GM18508 (cell line): ENCODE data around the gene TP53BP2.
"Not testable (repeated sequence)": the region's sequence is repeated elsewhere in the genome, so short reads cannot be mapped to it uniquely, and the experiment has no call there.

Source experiments
- ATAC-seq: cut with Tn5 transposase; IDR thresholded peaks from one replicate; pipeline ENCODE4 v1.9.1; 2021; ENCODE audit warnings: moderate number of reproducible peaks; ENCODE audit not compliant: insufficient read depth, unreplicated experiment

TP53BP2 gene

DNA sequence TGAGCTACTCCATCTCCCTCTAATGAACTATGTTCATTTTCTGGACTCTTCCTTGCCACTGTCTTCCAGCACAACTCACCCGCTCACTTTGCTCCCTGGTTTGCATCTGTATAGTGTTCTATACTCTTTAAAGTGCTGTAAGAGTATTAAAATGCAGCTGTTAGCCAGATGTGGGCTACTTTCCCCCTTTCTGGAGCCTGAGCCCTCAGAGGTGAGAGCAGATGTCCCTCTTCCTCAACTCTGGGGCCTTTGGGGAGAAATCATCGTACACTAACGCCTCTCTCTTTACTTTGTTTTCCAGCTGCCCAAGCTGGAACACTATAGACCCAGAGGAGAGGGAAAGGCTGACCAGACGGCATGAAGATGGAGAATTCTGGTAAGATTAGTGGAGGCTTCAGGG is 94.1 kb downstream of the TP53BP2 start:
- ATAC-seq: no peak

GRCh38 chr1:223750730-223751570 is 94.8 kb downstream of the TP53BP2 start:
- no peak for ATAC-seq

- ATAC-seq: no peak
Observed at GRCh38 chr1:223748773-223749733, 96.7 kb downstream of the TP53BP2 start.

DNA sequence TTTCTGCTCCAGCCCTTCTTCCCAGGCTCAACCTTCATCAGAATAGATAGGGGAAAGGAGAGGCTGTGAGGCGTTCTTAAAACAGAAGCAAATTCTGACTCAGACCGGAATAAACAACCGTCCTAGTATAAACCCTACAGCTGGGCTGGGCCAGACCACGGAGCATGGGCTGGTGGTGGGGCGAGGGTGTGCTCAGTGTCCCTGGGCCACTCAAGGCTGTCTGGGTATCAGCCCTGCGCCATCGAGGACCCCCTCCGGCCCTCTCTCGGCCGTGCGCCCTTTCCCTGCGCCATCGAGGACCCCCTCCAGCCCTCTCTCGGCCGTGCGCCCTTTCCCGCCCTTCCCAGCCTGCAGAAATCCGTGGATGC is 97.4 kb downstream of the TP53BP2 start:
- ATAC-seq: no peak

GRCh38 chr1:223747838-223748335 is 97.9 kb downstream of the TP53BP2 start:
- ATAC-seq: no peak

GRCh38 chr1:223745731-223746130 is 100.0 kb downstream of the TP53BP2 start:
- ATAC-seq: no peak

DNA sequence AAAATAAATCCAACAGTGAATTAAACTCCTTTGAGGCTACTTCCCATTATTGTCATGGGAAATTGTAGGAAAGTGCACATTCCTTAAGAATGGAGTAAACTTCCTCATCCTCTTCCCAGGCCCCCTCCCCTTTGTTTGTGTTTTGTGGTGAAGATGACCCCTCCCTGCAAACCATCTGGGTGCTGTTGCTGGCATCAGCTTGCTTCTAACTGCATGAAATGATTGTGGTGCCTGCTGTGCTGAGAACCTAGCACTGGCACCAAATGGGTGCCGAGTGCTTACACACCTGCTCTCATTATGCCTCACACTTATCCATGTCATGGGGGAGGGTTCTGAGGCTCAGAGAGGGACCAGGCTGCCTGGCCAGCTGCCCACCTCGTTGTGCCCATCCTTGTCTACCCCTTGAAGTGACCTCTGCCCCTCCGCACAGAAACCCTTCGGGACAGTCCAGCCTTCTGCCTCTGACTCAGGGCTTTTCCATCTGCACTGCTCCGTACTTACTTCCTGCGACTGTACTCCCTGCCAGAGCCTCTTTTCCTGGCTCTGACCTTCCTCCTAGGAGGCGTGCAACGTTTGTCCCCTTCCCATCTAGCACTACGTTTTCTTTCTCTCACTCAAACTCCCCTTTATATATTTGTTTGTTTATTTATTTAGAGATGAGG is 102.8 kb downstream of the TP53BP2 start:
- no peak for ATAC-seq

GRCh38 chr1:223741861-223742260 is 103.9 kb downstream of the TP53BP2 start:
- ATAC-seq: no peak

DNA sequence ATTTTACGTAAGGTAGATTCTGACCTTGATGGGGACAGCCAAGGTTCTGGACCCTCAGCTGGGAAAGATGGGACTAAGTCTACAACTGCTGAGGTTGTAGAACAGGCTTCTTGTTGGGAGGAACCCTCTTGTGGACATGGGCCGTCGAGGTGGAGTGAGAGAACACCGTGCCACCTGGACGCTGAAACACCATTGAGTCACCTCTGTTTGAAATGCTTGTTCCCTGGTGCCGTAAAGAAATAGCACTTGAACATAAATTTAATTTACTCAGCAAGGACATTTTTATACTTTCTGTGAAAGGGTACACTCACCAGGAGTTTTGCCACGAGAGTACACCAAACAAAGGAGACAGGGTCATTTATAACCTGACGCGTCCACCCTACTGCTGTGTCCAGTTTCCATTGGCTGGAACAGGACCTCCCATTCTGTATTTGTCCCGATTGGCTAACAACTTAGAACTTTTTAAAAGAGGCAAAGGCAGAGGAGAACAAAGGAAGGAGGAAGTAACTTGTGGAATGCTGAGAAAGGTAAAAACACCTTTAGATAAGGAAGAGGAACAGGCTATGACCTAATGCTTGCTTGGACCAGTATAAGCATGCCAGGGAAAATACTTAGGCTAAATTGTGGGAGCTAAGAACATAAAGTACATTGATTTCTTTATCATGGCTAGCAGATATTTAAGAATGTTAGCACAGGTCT is 105.6 kb downstream of the TP53BP2 start:
- ATAC-seq: not testable (repeated sequence)

DNA sequence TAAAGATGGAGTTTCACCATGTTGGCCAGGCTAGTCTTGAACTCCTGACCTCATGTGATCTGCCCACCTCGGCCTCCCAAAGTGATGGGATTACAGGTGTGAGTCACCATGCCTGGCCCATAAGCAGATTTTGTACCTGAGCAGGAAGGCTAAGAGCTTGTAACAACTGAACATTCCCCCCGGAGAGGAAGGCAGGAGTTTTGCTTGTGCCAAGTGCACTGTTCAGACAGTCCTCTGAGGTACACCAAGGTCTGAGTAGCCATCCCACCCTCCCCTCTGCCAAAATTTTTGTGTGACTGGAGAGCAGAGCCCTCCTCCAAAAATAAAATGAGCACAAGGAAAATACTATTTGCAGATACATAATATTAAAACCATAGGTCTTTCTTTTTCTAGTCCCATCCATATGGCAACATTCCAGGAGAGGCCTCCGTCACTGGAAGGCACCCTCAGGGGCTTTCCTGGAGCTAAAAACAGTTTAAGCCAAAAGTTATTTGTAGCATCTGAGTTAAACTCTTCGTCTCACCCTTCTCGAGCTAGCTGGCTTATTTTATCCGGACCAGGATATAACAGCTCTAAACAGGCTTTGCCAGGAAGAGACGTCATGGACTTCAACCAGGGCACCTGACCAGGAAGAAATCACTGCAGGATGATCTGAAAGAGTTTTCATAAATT is 106.2 kb downstream of the TP53BP2 start:
- ATAC-seq: no peak

DNA sequence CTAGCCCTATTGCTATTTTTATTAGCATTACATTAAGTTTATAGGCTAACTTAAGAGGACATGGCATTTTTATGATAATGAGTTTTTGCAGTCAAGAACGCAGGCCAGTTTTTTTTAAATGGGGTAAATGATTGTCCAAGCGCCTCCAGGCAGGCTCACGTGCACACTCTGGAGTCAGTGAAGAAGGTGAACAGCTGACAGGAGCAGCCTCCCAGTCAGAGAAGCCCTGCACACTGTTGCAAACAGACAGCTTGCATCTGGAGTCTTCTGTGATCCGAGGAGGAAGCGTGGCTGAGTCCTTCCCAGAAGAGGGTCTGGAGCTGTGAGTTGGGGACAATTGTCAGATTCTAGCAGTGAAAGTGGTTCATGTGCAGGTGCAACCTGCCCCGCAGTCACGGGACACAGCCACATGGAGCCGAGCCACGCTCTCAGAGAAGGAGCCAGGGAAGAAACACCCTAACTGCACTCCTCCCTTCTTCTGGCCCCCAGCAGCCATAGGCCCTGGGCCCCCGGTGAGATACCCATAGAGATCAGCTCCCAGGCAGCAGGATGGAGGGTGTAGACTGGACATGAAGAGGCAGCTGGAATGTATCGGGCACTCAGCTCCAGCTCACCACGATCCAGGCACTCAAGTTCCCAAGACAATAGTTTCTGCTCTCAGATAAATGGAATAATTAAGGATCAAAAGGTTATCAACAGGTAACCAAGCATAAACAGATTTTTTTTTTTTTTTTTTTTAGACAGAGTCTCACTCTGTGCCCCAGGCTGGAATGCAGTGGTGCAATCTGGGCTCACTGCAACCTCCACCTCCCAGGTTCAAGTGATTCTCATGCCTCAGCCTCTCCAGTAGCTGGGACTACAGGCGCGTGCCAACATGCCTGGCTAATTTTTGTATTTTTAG is 107.0 kb downstream of the TP53BP2 start:
- ATAC-seq: no peak

DNA sequence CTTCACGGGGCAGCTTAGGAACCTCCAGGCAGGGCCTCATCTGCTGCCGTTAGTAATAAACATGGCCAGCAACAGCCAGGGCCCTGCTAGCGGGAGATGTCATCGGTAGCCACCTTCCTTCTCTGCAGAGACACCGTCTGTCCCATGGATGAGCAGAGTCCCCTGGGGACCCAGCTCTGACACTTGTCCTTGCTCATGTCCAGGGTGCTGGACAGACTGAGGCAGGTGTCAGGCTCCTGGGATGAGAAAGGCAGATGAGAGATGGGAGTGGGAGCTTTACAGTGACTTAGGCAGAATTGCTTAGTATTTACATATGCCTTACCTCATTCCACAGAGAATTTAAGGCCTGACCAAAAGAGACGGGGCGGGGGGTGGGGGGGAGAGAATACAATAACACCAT is 108.4 kb downstream of the TP53BP2 start:
- ATAC-seq: no peak

- not testable (repeated sequence) for ATAC-seq
Observed at GRCh38 chr1:223736638-223737037, 109.1 kb downstream of the TP53BP2 start.

DNA sequence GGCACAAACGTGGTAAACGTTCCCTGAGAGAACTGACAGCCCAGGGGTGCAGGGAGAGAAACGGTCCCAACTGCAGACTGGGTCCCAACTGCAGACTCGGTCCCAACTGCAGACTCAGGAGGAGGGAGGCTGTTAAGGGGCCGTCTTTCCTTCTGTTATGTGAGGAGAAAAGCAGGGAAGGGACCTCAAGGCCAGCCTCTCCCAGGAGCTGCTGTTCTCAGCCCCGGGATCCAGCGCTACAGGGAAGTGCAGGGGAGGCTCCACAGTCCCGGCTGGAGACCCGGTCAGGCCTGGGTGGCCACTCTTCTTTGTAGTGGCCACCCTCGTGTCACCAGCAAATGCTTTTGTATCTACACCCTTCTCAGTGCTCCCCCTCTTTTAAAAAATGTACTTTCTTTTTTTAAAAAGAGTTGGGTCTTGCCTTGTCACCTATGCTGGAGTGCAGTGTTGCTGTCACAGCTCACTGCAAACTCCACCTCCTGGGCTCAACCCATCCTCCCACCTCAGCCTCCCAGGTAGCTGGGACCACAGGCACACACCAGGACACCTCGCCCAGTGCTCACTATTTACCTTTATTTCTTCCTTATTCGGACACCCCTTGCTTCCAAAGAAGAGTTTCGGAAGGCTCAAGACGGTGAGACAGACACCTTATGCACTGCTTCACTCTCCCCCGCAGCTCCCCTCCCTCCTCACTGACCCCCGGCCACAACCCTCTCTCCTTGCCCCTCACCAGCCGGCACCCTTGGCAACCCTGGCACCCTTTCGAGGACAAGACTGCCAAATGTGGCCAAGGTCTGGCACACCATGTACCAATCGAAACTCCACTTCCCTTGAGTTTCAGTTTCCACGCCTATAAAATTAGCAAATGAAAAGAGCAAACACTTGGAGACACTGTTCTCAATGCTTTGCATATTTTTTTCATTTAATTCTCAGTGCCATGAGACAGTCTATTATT is 111.6 kb downstream of the TP53BP2 start:
- ATAC-seq: no peak

DNA sequence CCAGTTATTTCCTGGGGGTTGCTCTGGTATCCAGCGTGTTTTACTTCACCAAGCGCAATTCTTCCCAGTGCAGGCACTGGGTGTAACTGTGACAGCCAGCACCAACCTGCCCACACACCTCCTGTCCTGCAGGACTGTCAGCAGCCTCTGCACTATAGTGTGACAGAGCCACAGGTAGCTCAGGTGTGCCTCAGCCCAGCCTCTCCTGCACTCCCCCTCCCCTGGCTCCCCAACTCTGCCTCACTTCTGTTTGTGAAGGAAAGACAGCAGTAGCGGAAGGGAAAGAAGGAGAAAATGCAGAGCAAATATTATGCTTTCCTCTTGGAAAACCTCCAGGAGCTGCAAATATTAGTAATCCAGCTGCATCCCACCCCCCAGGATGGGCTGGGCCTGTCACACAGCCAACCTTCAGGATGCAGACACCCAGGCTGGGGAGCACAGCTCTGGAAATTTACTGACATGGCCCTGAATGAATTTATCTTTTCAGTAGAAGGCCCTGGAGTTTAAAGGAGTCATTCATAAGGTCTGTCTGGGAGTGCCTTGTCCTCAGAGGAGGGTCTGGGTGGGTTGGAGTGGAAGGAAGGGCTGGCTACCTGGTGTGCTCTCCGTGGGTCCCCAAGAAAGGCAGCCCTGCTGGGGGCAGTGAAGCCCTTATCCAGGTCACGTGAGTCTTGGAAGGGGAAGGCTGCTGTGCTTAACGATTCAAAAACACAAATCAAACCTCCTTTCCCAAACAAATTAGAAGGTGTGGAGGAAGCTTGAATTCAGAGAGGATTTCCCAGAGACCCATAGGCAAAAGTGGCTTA is 112.6 kb downstream of the TP53BP2 start:
- no peak for ATAC-seq

DNA sequence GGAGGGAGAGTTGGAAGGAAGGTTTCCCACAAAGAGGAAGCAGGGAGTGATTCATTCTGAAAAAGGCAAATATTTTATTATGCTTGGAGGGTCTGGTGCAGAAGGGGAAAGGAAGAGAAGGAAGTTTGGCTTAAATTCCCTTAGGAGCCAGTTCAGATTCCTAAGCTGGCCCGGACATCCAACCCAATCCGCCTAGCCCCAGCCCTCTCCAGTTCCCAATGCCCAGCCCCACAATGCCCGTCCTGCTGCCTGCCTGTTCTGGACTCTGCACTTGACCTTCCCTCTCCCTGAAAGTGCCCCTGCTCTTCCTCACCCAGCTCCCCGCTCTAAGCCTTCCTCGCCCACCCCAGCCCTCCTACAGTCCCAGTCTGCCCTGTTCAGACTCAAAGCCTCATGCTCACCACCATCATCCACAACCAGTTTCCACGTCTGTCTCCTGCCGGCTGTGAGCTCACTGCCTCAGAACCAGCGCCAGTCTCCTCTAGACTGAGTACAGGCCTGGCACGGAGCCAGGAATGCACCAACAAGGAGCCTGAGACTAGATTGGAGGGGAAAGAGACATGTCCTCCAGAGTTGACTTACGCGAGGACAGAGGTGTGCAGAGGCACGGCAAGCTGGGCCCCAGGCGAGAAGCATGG is 114.5 kb downstream of the TP53BP2 start:
- no peak for ATAC-seq
